GM19397 (cell line): ENCODE data around the gene XCL2.
"Not testable (repeated sequence)": the region's sequence is repeated elsewhere in the genome, so short reads cannot be mapped to it uniquely, and the experiment has no call there.

Source experiments
- ATAC-seq: cut with Tn5 transposase; IDR thresholded peaks from one replicate; pipeline ENCODE4 v1.9.1; 2021; ENCODE audit warnings: mild to moderate bottlenecking, moderate library complexity; ENCODE audit not compliant: unreplicated experiment

Gene XCL2, protein sequence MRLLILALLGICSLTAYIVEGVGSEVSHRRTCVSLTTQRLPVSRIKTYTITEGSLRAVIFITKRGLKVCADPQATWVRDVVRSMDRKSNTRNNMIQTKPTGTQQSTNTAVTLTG

DNA sequence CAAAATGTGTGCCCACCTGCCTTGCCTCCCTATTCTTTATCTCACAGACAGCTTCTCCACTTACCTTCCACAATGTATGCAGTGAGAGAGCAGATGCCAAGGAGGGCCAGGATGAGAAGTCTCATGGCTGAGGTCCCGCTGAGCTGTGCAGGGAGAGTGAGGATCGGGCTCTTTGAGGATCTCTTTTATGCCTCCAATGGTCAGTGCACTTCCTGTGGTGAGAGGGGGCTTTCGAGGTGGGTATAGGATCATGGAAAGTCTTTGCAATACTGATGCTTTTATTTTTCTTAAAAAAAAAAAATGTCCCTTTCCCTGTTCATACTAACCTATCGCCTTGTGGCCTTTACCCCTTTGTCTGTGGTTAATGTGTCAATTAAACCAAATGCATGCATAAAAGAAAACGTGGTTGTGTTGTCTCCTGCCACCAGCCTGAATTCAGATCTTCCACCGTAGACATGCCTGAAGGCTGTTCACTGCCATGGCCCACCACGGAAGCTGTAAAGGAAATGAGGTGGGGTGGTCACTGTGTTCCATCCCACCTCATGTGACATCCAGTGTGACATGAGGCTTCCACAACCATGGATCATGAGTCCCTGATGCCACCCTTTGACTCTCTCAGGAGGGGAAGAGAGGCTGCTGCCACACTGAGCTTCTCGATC lies at the start of gene XCL2:
Gene XCL2, minus strand, starts transcription at position 158 of the 659 bp plus-strand sequence. Its CDS starts 33 bp downstream, at position 125.
- ATAC-seq = not testable (repeated sequence)

DNA sequence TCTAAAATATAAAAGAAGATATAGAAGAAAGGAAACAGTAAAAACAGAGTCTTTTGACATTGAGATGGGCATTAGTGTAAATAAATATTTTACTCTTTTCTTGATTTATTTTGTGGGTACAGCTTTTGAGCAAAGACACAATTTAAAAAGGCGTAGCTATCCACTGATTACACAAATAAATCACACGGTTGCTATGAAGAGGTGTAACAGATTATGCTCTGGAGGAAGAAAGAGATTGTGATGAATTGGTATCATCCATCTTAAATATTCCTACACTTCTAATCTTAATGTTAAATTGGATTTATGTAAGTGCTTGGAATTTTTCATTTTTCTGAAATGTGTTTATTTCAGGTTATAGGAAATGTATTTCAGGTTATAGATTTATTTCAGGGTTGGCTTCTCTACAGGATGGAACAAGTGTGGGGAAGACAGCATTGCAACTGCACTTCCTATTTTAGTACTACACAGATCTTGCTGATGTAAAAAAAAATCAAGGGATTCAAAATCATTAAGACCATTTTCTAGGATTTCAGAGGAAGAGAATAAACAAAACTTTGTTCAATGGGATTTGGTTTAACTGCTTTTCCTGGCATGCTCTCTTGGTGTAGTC lies 47.9 kb upstream of the XCL2 start:
- ATAC-seq = no peak

DNA sequence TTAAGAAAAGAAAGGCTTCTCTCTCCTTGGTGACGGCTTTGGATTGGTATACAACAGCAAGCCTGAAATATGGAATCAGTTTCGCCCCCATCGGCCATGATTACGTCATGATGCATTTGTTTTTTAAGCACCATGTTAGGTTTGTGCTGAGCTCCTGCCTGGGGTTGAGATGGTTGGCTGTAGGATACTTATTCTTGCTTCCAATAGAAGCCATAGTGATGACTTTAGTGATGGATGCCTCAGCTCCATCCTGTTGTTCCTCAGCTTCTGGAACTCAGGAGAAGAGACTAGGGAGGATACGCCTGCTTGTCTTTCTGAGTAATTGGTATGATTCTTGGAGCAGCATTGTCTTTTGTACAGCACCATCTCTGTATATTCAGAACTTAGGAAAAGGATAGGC lies 47.3 kb upstream of the XCL2 start:
- no peak for ATAC-seq

DNA sequence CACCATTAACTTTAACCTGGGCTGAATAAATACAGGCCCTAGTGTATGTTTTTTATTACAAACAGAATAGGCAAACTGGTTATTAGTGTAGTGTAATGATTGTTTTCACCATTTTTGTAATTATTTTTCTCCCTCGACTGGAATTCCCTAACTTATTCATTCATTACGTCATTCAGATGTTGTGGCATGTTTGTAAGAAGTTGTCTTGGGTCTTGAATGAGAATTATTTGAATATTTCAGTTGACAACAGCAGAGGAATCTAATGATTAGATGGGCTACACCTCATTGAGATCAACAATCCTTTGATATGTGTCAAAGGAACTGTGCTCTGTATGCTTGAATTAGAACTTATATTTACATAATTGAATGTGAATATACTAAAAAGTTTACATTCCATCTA lies 45.4 kb upstream of the XCL2 start:
- no peak for ATAC-seq

DNA sequence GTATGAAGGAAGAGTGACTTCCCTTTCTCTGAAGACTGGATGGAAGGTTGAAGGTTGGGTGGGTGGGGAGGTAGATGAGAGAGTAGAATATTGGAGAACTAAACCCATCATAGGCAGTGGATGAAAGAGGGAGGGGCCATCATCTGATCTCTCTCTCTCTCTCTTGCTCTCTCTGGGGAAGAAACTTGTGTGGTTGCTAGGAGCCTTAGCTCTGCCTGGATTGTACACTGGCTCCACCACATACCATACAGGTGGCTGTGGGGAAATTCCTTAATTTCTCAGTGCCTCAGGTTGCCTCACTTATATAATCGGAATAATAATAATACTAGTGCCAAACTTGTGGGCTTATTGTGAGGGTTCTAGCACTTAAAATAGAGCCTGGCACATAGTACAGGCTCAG lies 42.1 kb upstream of the XCL2 start:
- ATAC-seq = no peak

DNA sequence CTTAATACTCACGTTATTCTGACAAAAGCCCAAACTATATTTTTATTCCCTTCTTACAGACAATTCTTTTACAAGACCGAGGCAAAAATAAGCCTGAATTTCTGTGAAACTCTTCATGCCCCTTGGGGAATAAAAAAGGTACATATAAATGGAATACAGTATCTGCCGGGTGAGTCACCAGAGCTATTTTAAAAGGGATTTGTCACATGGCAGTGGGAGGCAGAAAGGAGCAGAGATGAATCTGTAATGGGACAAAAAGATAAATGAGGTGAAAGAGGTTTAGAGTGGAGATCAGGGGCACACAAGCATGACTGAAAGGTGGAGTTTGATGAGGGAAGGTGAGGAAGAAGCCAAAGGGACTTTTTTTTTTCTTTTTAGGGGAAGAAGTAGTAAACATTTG lies 41.4 kb upstream of the XCL2 start:
- no peak for ATAC-seq

DNA sequence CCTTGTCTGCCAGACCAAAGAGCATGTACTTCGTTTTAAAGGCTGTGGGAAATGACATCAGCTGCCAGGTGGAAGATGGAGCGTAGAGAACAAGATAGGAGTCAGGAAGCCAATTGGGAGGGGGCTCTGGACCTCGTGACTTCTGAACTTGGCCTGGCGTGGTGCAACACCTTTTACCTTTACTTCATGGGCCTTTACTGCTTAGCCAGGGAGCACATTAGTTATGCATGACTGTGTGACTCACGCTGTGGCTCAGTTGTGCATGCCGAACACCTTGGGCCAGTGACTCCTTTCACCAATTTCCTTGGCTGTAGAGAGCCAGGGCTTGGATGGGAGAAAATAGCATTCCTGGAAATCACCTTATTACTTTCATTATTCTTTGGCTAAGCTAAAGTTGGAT lies 39.8 kb upstream of the XCL2 start:
- no peak for ATAC-seq

DNA sequence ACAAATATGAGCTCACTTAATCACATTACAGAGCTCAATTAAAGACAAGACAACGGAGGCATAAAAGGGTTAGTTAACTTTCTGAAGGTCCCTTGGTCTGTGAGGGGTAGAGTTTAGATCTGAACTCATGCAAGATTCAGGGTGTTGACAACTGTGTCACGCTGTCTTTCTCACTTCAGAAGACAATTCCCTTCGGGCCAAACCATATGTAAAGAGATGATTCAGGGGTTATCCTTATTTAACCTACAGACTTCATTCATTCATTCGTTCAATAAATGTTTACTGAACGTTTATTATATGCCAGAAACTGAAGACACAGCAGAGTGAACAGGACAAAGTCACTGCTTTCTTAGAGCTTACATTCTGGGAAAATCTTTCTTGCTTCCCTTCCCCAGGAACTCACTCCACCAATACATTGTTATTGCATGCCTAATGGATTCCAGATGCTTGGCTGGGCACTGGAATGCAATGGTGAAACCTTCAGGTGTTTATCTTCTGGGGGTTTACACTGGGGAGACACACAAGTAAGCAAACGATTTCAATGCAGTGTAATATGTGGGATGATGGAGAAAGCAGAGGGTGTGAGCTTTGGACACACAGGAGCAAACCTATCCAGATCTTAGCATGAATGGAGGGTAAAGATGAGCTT lies 39.0 kb upstream of the XCL2 start:
- ATAC-seq = no peak

DNA sequence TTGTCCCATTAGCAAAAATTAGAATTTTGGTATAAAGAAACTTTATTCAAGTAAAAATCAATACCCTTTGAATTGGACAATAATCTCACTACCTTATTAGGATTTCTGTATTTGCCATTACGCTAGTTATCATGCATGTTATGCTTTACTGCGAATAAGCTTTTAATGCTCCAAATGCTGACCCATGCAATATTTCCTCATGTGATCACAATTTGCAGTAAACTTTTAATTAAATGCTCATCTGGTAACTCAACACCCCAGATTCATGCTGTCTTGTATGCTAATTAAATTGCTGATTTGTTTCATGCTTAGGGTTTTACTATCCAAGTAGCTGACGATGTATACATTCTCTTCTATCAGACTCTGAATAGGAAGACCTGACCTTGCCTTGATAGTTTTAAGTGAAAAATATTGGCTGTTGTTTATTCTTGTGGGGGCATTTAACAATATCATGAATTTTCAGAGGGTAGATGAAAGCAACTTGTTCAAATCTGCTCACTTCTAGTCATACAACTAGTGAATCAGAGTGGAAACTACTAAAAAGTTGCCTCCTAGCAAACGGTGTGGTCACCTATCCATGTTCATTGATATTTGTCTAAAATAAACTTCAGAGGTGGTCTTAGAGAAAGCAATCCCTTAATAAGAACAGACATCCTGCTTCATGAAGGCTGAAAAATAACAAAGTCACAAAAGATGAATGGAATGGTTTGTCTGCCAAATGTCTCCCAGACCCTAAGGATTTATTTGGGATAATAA lies 38.2 kb upstream of the XCL2 start:
- no peak for ATAC-seq

DNA sequence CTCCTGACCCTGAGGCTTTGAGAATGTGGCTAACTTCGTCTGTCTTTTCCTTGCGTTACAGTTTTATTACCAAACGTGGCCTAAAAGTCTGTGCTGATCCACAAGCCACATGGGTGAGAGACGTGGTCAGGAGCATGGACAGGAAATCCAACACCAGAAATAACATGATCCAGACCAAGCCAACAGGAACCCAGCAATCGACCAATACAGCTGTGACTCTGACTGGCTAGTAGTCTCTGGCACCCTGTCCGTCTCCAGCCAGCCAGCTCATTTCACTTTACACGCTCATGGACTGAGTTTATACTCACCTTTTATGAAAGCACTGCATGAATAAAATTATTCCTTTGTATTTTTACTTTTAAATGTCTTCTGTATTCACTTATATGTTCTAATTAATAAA lies 37.2 kb upstream of the XCL2 start:
- not testable (repeated sequence) for ATAC-seq

DNA sequence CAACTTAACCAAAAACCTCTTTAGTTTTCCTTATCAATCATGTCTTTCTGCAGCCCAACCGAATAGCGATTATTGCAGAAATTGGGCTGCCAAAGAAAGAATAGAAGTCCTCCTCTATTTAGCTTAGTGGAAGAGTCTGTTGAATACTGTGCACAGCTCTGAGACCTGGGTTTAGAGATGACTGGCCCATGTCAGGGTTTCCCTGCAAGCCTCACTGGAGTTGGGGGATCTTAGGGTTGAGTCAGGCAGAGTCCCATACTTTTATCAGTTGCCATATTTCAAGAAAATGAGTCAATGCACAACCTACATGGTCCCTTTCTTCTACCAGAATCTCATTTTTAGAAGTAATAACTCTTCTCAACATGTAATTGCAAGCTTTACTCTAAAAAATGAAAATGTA lies 36.5 kb upstream of the XCL2 start:
- not testable (repeated sequence) for ATAC-seq

DNA sequence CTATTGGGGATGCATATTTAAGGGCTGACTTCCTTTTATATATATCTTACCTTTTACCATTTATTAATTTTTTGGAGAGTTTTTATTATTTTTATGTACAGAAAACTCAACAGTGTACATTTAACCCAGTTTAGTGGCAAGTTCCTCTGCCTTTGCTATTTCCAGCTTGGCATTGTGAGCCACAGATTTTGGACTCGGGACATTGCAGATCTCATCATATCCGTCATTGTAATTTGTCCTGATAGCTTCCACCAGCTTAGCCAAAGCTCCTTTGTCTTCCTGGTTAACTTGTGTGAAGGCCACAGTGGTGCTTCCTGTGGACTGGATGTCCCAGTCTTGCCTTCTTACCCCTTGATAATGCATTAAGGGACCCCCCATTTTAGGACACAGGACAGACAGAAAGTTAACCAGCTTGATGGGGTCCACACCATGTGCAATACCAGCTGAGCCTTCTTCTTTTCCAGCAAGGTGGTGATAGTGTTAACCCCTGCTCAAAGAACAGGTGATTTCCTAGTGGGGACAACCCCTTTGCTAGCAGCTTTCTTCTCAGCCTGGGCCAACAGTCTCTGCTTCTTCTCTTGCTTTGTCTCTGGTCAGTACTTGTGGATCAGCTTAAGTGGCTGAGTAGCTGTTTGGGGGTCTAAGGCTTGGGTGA lies 34.9 kb upstream of the XCL2 start:
- not testable (repeated sequence) for ATAC-seq

DNA sequence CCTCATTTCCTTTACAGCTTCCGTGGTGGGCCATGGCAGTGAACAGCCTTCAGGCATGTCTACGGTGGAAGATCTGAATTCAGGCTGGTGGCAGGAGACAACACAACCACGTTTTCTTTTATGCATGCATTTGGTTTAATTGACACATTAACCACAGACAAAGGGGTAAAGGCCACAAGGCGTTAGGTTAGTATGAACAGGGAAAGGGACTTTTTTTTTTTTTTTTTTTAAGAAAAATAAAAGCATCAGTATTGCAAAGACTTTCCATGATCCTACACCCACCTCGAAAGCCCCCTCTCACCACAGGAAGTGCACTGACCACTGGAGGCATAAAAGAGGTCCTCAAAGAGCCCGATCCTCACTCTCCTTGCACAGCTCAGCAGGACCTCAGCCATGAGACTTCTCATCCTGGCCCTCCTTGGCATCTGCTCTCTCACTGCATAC lies 32.5 kb upstream of the XCL2 start, which contains the start of gene XCL1:
Gene XCL1, plus strand, starts transcription at position 361 of the 444 bp plus-strand sequence. Its CDS starts 33 bp downstream, at position 394.
- not testable (repeated sequence) for ATAC-seq

DNA sequence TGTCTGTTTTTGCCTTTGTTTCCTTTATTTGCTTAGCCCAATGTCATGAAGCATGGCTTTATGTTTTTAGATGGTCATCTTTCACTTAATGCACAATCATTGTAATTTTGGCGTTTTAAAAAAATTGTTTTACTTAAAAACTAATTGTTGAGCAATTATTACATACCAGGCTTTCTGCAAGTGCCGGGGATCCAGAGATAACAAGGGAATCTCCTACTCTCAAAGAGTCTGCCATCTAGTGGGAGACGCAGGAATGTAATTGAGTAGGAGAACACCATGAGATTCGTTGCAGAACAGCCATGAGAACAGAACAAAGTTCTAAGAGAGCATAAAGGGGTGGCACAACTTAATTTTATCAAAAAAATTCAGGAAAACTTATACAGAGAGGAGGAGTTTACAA lies 30.4 kb upstream of the XCL2 start:
- ATAC-seq = not testable (repeated sequence)

DNA sequence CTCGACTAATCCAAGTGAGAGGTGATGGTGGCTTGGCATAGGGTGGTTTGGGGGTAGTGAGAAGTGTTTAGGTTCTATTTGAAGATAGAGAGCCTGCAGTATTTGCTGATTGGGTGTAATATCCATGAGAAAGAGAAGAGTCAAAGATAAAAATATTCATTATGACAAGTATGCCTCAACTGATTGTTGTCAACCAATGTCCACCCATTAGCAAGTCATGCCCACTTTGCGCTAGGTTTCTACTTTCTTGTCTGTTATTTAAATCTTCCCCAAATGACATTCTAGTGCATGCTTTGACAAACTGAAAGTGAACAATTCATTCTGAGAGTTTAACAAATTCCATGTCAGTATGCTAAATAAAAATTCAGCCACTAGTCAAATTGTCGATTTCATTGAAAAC lies 28.8 kb upstream of the XCL2 start:
- no peak for ATAC-seq

DNA sequence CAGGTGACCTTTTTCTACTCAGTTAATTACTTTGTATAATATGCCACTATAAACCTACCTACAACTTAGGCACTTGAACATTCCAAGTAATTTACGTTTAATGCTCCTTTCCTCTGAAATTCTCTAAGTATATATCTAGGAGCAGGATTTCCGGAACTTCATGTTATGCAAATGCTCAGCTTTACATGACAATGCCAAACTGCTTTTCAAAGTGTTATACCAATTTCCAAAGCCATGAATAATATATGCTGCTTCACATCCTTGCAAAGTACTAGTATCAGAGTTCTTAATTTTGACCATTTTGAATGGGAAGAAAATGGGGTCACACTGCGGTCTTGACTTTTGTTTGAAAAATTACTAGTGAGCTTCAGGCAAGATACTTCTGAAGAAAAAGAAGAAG lies 26.9 kb upstream of the XCL2 start:
- no peak for ATAC-seq

DNA sequence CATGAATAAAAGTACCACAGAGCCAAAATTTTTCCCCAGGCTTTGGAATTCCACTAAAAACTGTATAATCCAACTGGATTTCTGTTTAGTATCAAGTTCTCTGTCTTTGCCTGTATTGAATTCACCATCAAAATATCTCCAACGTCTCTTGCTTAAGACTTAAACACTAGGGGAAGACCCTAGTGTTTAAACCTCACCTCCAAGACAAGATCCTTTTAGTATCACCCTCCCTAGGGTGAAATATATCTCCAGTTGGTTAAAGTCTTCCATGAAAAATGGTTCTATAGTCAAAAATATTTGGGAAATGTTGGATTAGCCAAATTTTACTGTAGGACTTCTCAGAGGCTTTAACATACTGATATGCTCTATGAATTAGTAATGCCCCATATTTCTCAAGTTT lies 24.5 kb upstream of the XCL2 start:
- no peak for ATAC-seq

DNA sequence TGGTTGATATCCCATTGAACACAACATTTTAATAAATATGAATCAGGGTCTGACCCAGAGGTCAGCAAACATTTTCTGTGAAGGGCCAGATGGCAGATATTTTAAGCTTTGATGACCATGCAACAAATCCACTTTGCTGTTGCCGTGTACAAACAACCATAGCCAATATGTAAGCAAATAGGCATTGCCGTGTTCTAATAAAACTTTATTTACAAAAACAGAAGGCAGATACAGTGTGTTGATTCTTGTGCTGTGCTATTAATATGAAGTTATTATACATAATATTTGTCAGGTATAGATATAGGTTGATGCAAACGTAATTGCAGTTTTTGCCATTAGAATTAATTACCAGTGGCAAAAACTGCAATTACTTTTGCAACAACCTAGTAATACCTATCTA lies 23.8 kb upstream of the XCL2 start:
- no peak for ATAC-seq

DNA sequence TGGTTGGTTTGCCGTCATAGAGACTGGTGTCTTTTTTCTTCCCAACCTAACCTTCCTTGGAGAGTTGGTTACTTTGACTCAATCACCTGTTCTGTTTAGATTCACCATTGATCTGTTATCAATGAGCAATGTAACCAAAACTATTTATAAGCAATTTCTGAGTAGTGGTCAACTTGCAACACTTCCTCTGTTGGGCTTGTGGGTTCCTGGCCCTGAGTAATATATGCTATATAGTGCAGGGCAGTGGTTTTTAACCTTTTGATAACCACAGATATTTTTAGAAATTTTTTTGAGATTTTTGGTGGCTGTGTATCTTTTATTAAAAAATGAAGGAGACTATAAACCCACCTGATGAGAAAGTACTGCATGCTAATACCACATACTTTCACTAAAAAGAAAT lies 23.2 kb upstream of the XCL2 start:
- no peak for ATAC-seq

DNA sequence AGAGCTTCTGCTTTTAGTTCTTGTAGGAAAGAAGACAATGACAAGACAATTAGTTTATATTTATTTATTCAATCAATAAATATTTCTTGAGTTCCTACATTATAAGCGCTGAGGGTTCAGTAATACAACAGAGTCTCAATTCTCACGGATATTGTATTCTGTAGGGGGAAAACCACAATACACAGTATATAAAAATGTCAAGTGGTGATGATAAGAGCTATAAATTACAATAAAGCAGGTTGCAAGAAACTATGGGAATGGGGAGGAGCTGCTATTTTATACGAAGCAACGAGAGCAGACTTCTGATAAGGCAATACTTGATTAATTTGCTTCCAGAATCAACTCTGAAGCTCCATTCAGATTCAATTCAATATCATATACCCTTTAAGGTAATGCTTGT lies 22.0 kb upstream of the XCL2 start:
- ATAC-seq = no peak

DNA sequence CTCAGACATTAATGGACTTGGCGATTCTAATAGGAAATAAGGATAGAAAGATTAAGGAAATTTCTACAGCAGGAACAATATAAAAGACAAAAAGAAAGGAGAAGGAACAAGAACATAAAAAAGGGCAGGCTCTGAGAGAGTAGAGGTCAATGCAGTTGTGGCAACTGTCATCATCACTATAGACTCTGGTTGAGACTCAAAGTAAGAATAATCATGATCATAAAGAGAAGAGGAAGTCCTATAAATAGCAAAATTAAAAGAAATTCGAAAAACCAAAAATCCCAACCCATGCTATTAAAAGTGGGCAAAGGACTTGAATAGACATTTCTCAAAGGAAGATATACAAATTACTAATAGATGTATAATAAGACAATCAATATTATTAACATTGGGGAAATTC lies 18.2 kb upstream of the XCL2 start:
- ATAC-seq = no peak
